GM12878 (cell line): ENCODE measurements around the gene CCDC85A. TPM values are rescaled to one million over a fixed set of nuclear protein-coding genes. Genes with fewer than 3 reads are reported as not detected.

Source experiments
- ATAC-seq: fragments of 200-7000 bp; cut with Tn5 transposase; 3 replicates; pipeline ENCODE4 v1.9.1; 2020; ENCODE audit warnings: mild to moderate bottlenecking, moderate library complexity
- BruUV-seq: library from RNA; stranded (reverse); fragments of 400-500 nt; replicated peaks from 2 replicates; lab custom pipeline; 2021; lab: Mats Ljungman, UMichigan
- CTCF ChIA-PET: fragments of 300-600 bp; sonication (Branson Sonifier 250); formaldehyde crosslinking; extraction: SDS; loops from one replicate; lab custom pipeline; 2021; ENCODE audit warnings: inconsistent platforms; lab: Yijun Ruan, JAX
- POLR2A ChIA-PET: fragments of 350-600 bp; formaldehyde crosslinking; extraction: SDS; loops from one replicate; lab custom pipeline; 2021; ENCODE audit warnings: inconsistent platforms; lab: Charles Lee
- RAD21 ChIA-PET: fragments of 300-600 bp; sonication (Branson Sonifier 250); formaldehyde crosslinking; loops from one replicate; lab custom pipeline; 2023; ENCODE audit warnings: antibody characterized with exemption; ENCODE audit not compliant: unreplicated experiment; lab: Charles Lee
- SMC1A ChIA-PET: fragments of 300-600 bp; sonication (Branson Sonifier 250); formaldehyde crosslinking; loops from one replicate; lab custom pipeline; 2023; ENCODE audit not compliant: unreplicated experiment, uncharacterized antibody; lab: Charles Lee
- DNase-seq: peaks from one replicate; pipeline ENCODE4 v3.0.0-alpha.2; 2011; ENCODE audit warnings: low read depth, low spot score
- FAIRE-seq: peaks from 3 replicates; lab custom pipeline; 2011; peaks lifted over from hg19 to GRCh38; lab: Jason Lieb, UNC
- H2AFZ ChIP-seq: 2 replicates; pipeline ENCODE4 v1.6.0; 2011; ENCODE audit warnings: low read depth, low read length, control low read depth; ENCODE audit not compliant: control insufficient read depth
- H3K27ac ChIP-seq: 2 replicates; pipeline ENCODE4 v1.5.1; 2011; ENCODE audit warnings: control low read depth; ENCODE audit not compliant: control insufficient read depth, insufficient read depth
- H3K27me3 ChIP-seq, 2 experiments: replicated peaks in 1 of 2; 2 replicates each; pipeline versions ENCODE4 v1.6.0 to v1.6.1; 2011; ENCODE audit warnings: low read length in 1 of 2; ENCODE audit not compliant: control insufficient read depth in 2 of 2, insufficient read depth in 2 of 2
- H3K36me3 ChIP-seq, 2 experiments: 2 replicates each; pipeline ENCODE4 v1.5.1; 2011; ENCODE audit warnings: low read length in 1 of 2; ENCODE audit not compliant: control insufficient read depth in 2 of 2, insufficient read depth in 2 of 2
- H3K4me1 ChIP-seq: 2 replicates; pipeline ENCODE4 v1.6.1; 2011; ENCODE audit warnings: mild to moderate bottlenecking, low read length, moderate library complexity, mixed read lengths; ENCODE audit not compliant: control insufficient read depth, insufficient read depth
- H3K4me2 ChIP-seq: 2 replicates; pipeline ENCODE4 v1.6.0; 2011; ENCODE audit warnings: control low read depth; ENCODE audit not compliant: control insufficient read depth, insufficient read depth
- H3K4me3 ChIP-seq: fragments of 200-600 bp; sonication (generic); 2 replicates; pipeline ENCODE4 v1.5.1; 2016
- H3K79me2 ChIP-seq: 2 replicates; pipeline ENCODE4 v1.6.0; 2011; ENCODE audit warnings: low read length; ENCODE audit not compliant: control insufficient read depth, insufficient read depth
- H3K9ac ChIP-seq: 2 replicates; pipeline ENCODE4 v1.8.0; 2011; ENCODE audit warnings: low read length, control low read depth, mixed read lengths; ENCODE audit not compliant: control insufficient read depth, insufficient read depth
- H3K9me3 ChIP-seq: replicated peaks from 3 replicates; pipeline ENCODE4 v1.5.1; 2011; ENCODE audit warnings: mild to moderate bottlenecking, low read length; ENCODE audit not compliant: control insufficient read depth, insufficient read depth
- H4K20me1 ChIP-seq: 2 replicates; pipeline ENCODE4 v1.6.0; 2011; ENCODE audit not compliant: control insufficient read depth, insufficient read depth
- FOS ChIP-seq: IDR thresholded peaks from 3 replicates; pipeline ENCODE4 v1.6.1; 2011; ENCODE audit warnings: borderline replicate concordance; ENCODE audit not compliant: insufficient read length; ENCODE audit errors: extremely low read depth
- HDAC2 ChIP-seq: fragments of 200-600 bp; sonication (generic); IDR thresholded peaks from 2 replicates; pipeline ENCODE4 v1.6.1; 2017
- POLR2AphosphoS5 ChIP-seq: IDR thresholded peaks from 2 replicates; pipeline ENCODE4 v1.6.1; 2011; ENCODE audit warnings: mild to moderate bottlenecking, low read length, inconsistent platforms
- RCOR1 ChIP-seq: conservative IDR thresholded peaks from 2 replicates; pipeline ENCODE4 v1.6.1; 2012; ENCODE audit warnings: low read depth, low read length, improper control_type of control experiment
- SRF ChIP-seq, 2 experiments: IDR thresholded peaks; 2 replicates each; pipeline ENCODE4 v1.6.1; 2011; ENCODE audit warnings: low read depth in 2 of 2, low read length in 2 of 2, mild to moderate bottlenecking in 1 of 2, moderate library complexity in 1 of 2
- YY1 ChIP-seq: IDR thresholded peaks from 2 replicates; pipeline ENCODE4 v1.6.1; 2011; ENCODE audit warnings: low read depth, mild to moderate bottlenecking, low read length
- ZNF24 ChIP-seq: fragments of 450-650 bp; IDR thresholded peaks from 2 replicates; pipeline ENCODE4 v1.6.1; 2017; ENCODE audit warnings: antibody characterized with exemption, mild to moderate bottlenecking
- WGBS: methylation state at CpG from one replicate; pipeline ENCODE4 v1.1.6; 2016; ENCODE audit warnings: low lambda C conversion rate; ENCODE audit not compliant: insufficient replicate concordance, insufficient coverage; ENCODE audit errors: missing lambda C conversion rate; 5-methylcytosine and 5-hydroxymethylcytosine counted together
- in situ Hi-C: fragments of 300-500 bp; cut with MboI; formaldehyde crosslinking; loops from 9 replicates; pipeline ENCODE4 v1.14.3; 2018; ENCODE audit warnings: mixed read lengths
- intact Hi-C: fragments of 100-400 bp; cut with micrococcal nuclease; formaldehyde crosslinking; loops from one replicate; pipeline ENCODE4 v1.14.2; 2022; ENCODE audit not compliant: unreplicated experiment
- polyA plus RNA-seq, 11 experiments: library from polyadenylated mRNA; depleted of rRNA in 4 of 11; unstranded in 6 of 11; stranded (reverse) in 5 of 11; fragments of >200 nt; fragmentation: Nextera tagmentation in 4 of 11; fragmentation: Illumina TruSeq in 1 of 11; extraction: Ambion mirVana in 4 of 11; extraction: Trizol in 1 of 11; gene quantifications; 1 replicate in 1 of 11; 2 replicates in 10 of 11; pipeline versions ENCODE4 v1.2.1 to v1.2.3, GENCODE V29; 2011 to 2016; ENCODE audit warnings: inconsistent platforms in 2 of 11, missing spikeins in 2 of 11, low read depth in 1 of 11
- total RNA-seq, 4 experiments: library from RNA; depleted of rRNA in 3 of 4; stranded (reverse); fragments of >200 nt in 3 of 4; fragmentation: Illumina TruSeq in 1 of 4; extraction: Trizol in 1 of 4; gene quantifications; 2 replicates each; pipeline versions ENCODE4 v1.2.1 to v1.2.3, GENCODE V29; 2013 to 2021

The CCDC85A gene
- total and polyA plus RNA-seq, 10 of the 15 experiments (the other 5 are each of a cell fraction or from before 2014, with no cell fraction given): 0.02 to 0.57 (median 0.04) TPM; not detected in 7

DNA sequence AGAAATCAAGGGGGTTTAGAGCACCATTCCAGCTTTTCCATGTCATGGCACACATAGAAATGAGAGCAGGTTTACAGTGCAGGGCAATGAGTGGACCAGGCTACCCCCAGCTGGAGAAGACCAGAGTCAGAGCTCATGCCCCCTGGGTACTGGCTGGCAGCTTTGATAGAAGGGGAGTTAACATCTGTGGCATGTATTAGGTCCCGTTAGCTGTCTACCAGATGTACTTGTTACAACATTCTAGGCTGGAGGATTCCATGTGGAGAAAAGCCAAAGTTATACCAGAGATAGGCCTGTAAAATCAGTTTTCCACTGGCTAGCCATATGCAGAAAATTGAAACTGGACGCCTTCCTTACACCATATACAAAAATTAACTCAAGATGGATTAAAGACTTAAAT lies 109.2 kb downstream of the CCDC85A start:
- TF ChIP-seq POLR2AphosphoS5 (no peak), YY1 (no peak), RCOR1 (no peak), SRF (IDR thresholded peaks at IDR 0.05; ENCODE audit: low read depth in 2 of 2, low read length in 2 of 2) (no peak), ZNF24 (no peak)
- TF ChIP-seq, all 136 proteins: peak for 0
- WGBS: 17% methylated on average over 2 of the region's 2 CpGs
- no TSS peak for BruUV-seq
- Histone ChIP-seq H3K27ac (no peak overlapping the region), H3K9ac (no peak overlapping the region), H3K27me3 (no peaks in the 10 kb centered on the region), H3K9me3 (no peaks in the 10 kb centered on the region), H3K4me2 (no peak overlapping the region), H4K20me1 (no peaks in the 10 kb centered on the region), H3K36me3 (no peaks in the 10 kb centered on the region), H2AFZ (no peak overlapping the region), H3K4me3 (no peak overlapping the region), H3K79me2 (no peaks in the 10 kb centered on the region), H3K4me1 (no peaks in the 10 kb centered on the region)
- DNase-seq: no peak
- intact Hi-C loops (no loop called here), in situ Hi-C loops (no loop called here)
- SMC1A ChIA-PET: no interaction called here
- POLR2A ChIA-PET: no interaction called here
- no peak for FAIRE-seq
- RAD21 ChIA-PET: no interaction called here
- CTCF ChIA-PET: no interaction called here
- no peak for ATAC-seq

- no peak for FAIRE-seq
Observed at GRCh38 chr2:56295666-56296065, 111.9 kb downstream of the CCDC85A start.

More at GRCh38 chr2:56295666-56296065, 111.9 kb downstream of the CCDC85A start:
- TF ChIP-seq FOS: no peak
- no peak for TF ChIP-seq HDAC2
- no peak overlapping the region for H2AFZ ChIP-seq
- ChIA-PET CTCF (no interaction called here), SMC1A (no interaction called here), RAD21 (no interaction called here), POLR2A (no interaction called here)
- no peaks in the 10 kb centered on the region for H3K27me3 ChIP-seq
- no peaks in the 10 kb centered on the region for H3K4me1 ChIP-seq
- no peaks in the 10 kb centered on the region for H3K79me2 ChIP-seq
- H3K9me3 ChIP-seq: no peaks in the 10 kb centered on the region
- no peaks in the 10 kb centered on the region for H4K20me1 ChIP-seq
- intact Hi-C loops: no loop called here
- WGBS: 30% methylated on average over 3 of the region's 3 CpGs
- no peak overlapping the region for H3K4me3 ChIP-seq
- DNase-seq (no peak), ATAC-seq (no peak)
- H3K9ac ChIP-seq: no peak overlapping the region
- in situ Hi-C loops: no loop called here
- no TSS peak for BruUV-seq
- no peaks in the 10 kb centered on the region for H3K36me3 ChIP-seq
- H3K27ac ChIP-seq: no peak overlapping the region
- H3K4me2 ChIP-seq: no peak overlapping the region
